ENCODE measurements around the gene GMNN. TPM values are rescaled to one million over a fixed set of nuclear protein-coding genes. Genes with fewer than 3 reads are reported as not detected.

Gene GMNN
- total RNA-seq, 1 donor, result 9.4 TPM

DNA sequence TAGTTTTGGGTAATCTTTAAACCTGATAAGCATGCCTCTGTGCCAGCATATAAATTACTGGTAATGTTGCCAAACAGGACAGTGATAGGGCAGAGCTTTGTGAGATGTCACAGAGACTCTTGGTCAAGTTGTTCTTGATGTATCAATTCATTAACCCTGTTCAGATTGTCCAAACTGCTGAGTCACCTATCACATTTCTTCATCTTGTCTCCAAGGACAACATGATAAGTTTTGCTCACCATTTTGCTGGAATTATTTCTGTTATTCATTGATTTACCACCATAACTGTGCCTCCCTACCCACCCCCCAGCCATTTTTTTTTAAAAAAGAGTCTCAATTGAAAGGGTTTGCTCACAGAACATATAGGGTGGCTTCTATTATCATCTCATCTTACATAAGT, 19.5 kb upstream of the GMNN start:
- TF ChIP-seq, protein P1, sequence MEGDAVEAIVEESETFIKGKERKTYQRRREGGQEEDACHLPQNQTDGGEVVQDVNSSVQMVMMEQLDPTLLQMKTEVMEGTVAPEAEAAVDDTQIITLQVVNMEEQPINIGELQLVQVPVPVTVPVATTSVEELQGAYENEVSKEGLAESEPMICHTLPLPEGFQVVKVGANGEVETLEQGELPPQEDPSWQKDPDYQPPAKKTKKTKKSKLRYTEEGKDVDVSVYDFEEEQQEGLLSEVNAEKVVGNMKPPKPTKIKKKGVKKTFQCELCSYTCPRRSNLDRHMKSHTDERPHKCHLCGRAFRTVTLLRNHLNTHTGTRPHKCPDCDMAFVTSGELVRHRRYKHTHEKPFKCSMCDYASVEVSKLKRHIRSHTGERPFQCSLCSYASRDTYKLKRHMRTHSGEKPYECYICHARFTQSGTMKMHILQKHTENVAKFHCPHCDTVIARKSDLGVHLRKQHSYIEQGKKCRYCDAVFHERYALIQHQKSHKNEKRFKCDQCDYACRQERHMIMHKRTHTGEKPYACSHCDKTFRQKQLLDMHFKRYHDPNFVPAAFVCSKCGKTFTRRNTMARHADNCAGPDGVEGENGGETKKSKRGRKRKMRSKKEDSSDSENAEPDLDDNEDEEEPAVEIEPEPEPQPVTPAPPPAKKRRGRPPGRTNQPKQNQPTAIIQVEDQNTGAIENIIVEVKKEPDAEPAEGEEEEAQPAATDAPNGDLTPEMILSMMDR (IDR thresholded peaks at IDR 0.05; ENCODE audit: extremely low read depth, low read depth, low read length), result no peak
- DNase-seq (ENCODE audit: insufficient read length, low spot score, missing footprints), result no peak

DNA sequence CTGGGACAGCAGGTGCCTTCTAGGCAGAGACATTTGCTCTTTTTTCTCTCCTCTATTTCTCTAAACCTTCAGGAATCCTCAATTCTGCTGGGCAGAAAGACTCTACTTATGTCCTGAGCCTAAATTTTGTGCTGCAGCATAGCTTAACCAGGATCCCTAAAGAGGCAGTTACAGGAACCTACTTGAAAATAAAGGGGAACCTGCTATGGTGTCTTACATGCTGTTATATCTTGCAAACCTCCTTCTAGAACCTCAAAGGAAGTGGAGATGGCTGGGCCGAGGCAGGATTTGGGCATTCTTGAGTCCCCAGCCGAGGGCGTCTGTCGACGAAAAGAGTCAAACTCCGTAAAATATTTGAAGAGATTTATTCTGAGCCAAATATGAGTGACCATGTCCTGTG, 17.1 kb upstream of the GMNN start:
- no peak overlapping the region for H3K4me2 ChIP-seq (ENCODE audit: insufficient read depth, low read length)
- no peaks in the 10 kb centered on the region for H4K20me1 ChIP-seq (ENCODE audit: insufficient read depth, low read length)
- H3K27ac ChIP-seq (ENCODE audit: low read depth, low read length), result no peak overlapping the region
- H3K4me1 ChIP-seq (ENCODE audit: insufficient read depth, low read length), result no peaks in the 10 kb centered on the region
- H3K79me2 ChIP-seq (ENCODE audit: insufficient read depth, low read length), result no peaks in the 10 kb centered on the region
- H3K36me3 ChIP-seq (ENCODE audit: insufficient read depth, low read length), result no peaks in the 10 kb centered on the region
- no peak overlapping the region for H3K4me3 ChIP-seq (ENCODE audit: insufficient read depth, low read length)
- no peak for DNase-seq (ENCODE audit: insufficient read length, low spot score, missing footprints)
- no peaks in the 10 kb centered on the region for H3K9me3 ChIP-seq (ENCODE audit: low read depth, low read length)
- no peaks in the 10 kb centered on the region for H3K27me3 ChIP-seq (ENCODE audit: insufficient read depth, low read length)
- TF ChIP-seq, protein P1 (IDR thresholded peaks at IDR 0.05; ENCODE audit: extremely low read depth, low read depth, low read length), result no peak
- no peak overlapping the region for H2AFZ ChIP-seq (ENCODE audit: low read length)

More for the DNA sequence above, 19.5 kb upstream of the GMNN start:
- Histone ChIP-seq H4K20me1 (ENCODE audit: insufficient read depth, low read length) (no peaks in the 10 kb centered on the region), H3K79me2 (ENCODE audit: insufficient read depth, low read length) (no peaks in the 10 kb centered on the region), H3K36me3 (ENCODE audit: insufficient read depth, low read length) (no peaks in the 10 kb centered on the region), H3K4me1 (ENCODE audit: insufficient read depth, low read length) (no peaks in the 10 kb centered on the region), H2AFZ (ENCODE audit: low read length) (peak overlapping the region; percentile 37), H3K4me3 (ENCODE audit: insufficient read depth, low read length) (no peak overlapping the region), H3K9me3 (ENCODE audit: low read depth, low read length) (no peaks in the 10 kb centered on the region), H3K27me3 (ENCODE audit: insufficient read depth, low read length) (no peaks in the 10 kb centered on the region), H3K4me2 (ENCODE audit: insufficient read depth, low read length) (no peak overlapping the region), H3K27ac (ENCODE audit: low read depth, low read length) (no peak overlapping the region)

DNA sequence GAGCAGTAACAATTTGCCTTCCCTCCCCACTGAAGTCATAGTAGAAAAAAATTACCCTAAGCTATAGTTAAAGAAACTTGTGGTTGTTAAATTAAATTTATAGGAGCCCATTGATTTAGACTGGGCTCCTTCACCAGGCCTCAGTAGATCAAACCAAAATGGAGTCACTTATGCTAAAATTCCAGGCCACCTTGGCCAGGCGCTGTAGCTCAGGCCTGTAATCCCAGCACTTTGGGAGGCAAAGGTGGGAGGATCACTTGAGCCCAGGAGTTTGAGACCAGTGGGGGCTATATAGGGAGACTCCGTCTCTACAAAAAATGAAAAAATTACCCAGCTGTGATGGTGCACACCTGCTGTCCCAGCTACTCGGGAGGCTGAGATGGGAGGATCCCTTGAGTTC, 15.0 kb upstream of the GMNN start:
- no peak overlapping the region for H3K4me3 ChIP-seq (ENCODE audit: insufficient read depth, low read length)
- H2AFZ ChIP-seq (ENCODE audit: low read length), result no peak overlapping the region
- H3K27me3 ChIP-seq (ENCODE audit: insufficient read depth, low read length), result no peaks in the 10 kb centered on the region
- H3K4me2 ChIP-seq (ENCODE audit: insufficient read depth, low read length), result no peak overlapping the region
- no peaks in the 10 kb centered on the region for H3K36me3 ChIP-seq (ENCODE audit: insufficient read depth, low read length)
- no peak overlapping the region for H3K27ac ChIP-seq (ENCODE audit: low read depth, low read length)
- no peak for DNase-seq (ENCODE audit: insufficient read length, low spot score, missing footprints)
- no peaks in the 10 kb centered on the region for H3K4me1 ChIP-seq (ENCODE audit: insufficient read depth, low read length)
- no peaks in the 10 kb centered on the region for H3K79me2 ChIP-seq (ENCODE audit: insufficient read depth, low read length)
- no peaks in the 10 kb centered on the region for H3K9me3 ChIP-seq (ENCODE audit: low read depth, low read length)
- TF ChIP-seq, protein P1 (IDR thresholded peaks at IDR 0.05; ENCODE audit: extremely low read depth, low read depth, low read length), result no peak
- H4K20me1 ChIP-seq (ENCODE audit: insufficient read depth, low read length), result no peaks in the 10 kb centered on the region

GRCh38 chr6:24760210-24760609, 14.5 kb upstream of the GMNN start:
- TF ChIP-seq, protein P1 (IDR thresholded peaks at IDR 0.05; ENCODE audit: extremely low read depth, low read depth, low read length), result no peak
- Histone ChIP-seq H3K9me3 (ENCODE audit: low read depth, low read length) (no peaks in the 10 kb centered on the region), H2AFZ (ENCODE audit: low read length) (no peak overlapping the region), H3K4me2 (ENCODE audit: insufficient read depth, low read length) (no peak overlapping the region), H4K20me1 (ENCODE audit: insufficient read depth, low read length) (no peaks in the 10 kb centered on the region), H3K4me3 (ENCODE audit: insufficient read depth, low read length) (no peak overlapping the region), H3K27ac (ENCODE audit: low read depth, low read length) (no peak overlapping the region), H3K79me2 (ENCODE audit: insufficient read depth, low read length) (no peaks in the 10 kb centered on the region), H3K4me1 (ENCODE audit: insufficient read depth, low read length) (no peaks in the 10 kb centered on the region), H3K27me3 (ENCODE audit: insufficient read depth, low read length) (no peaks in the 10 kb centered on the region), H3K36me3 (ENCODE audit: insufficient read depth, low read length) (no peaks in the 10 kb centered on the region)
- DNase-seq (ENCODE audit: insufficient read length, low spot score, missing footprints), result no peak

Measured in osteoblast (primary cell).